ENCODE results near the gene NDUFS6. TPM values are rescaled to one million over a fixed set of nuclear protein-coding genes. Genes with fewer than 3 reads are reported as not detected.
"Not testable (repeated sequence)": the region's sequence is repeated elsewhere in the genome, so short reads cannot be mapped to it uniquely, and the experiment has no call there.

The NDUFS6 gene
- total and polyA plus RNA-seq, 4 donors: 18.0 to 67.9 (median 39.6) TPM

DNA sequence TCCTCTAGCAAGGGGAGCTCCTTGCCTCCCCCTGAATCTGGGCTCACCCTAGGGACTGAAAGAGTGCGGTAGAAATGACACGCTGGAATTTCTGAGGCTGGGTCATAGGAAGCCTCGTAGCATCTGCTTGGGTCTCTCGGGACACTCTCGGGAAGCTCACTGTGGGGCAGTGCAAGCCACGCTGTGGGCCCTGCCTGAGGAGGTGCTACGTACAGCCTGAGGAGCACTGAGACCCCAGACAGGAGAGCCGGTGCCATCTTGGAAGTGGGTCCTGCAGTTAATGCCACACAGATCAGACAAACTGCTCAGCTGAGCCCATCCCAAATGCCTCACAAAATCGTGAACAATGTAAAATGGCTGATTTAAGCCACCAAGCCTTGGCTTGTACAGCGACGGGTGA, 3.4 kb upstream of the NDUFS6 start:
- no peak for ATAC-seq (ENCODE audit: insufficient read depth, low FRiP score)
- no peak for DNase-seq
- 89 to 97% methylated on average over 11 of the region's 11 CpGs for WGBS, 2 donors
- Histone ChIP-seq H3K9ac (ENCODE audit: insufficient read depth in 1 of 2, low read length in 2 of 2) (no peak overlapping the region), H3K27me3 (ENCODE audit: control insufficient read depth in 3 of 3, insufficient read depth in 3 of 3, low read length in 2 of 3) (no peaks in the 10 kb centered on the region), H3K36me3 (ENCODE audit: control insufficient read depth in 4 of 4, insufficient read depth in 4 of 4, low read length in 4 of 4) (peaks cover 0 to 25% (median 11%) of the 10 kb centered on the region in 4 donors), H3K27ac (ENCODE audit: low read depth in 1 of 2, low read length in 1 of 2) (no peak overlapping the region), H3K4me3 (no peak overlapping the region), H3K4me1 (ENCODE audit: control insufficient read depth in 5 of 5, insufficient read depth in 5 of 5, low read length in 5 of 5) (peaks cover 3 to 23% (median 13%) of the 10 kb centered on the region in 5 donors), H3K9me3 (ENCODE audit: control insufficient read depth in 4 of 4, insufficient read depth in 3 of 4, low read length in 3 of 4) (peaks cover 0 to 2% (median under 1%) of the 10 kb centered on the region in 4 donors)
- TF ChIP-seq CTCF (IDR thresholded peaks at IDR 0.05; ENCODE audit: control extremely low read depth, extremely low read depth): no peak

DNA sequence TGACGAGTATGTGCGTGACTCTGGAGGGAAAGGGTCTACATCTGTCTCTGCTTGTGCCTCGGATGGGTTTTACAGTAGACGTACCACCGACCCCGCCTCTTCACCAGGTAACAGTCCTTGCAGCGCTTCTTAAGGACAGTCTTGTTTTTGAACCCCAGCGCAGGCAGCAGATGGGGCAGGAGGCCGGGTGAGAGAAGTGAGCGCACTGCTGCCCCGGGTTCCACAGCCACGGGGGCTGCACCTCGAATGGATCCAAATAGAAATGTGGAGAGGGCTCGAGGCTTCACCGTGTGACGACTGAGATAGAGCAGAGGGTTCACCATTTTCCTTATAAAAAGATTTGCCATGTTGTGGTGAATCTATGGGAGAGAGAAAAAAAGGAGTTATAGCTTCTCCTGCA, 2.6 kb upstream of the NDUFS6 start:
- not testable (repeated sequence) for H3K9me3 ChIP-seq (ENCODE audit: control insufficient read depth in 4 of 4, insufficient read depth in 3 of 4, low read length in 3 of 4); ATAC-seq (ENCODE audit: insufficient read depth, low FRiP score); DNase-seq; H3K27me3 ChIP-seq (ENCODE audit: control insufficient read depth in 3 of 3, insufficient read depth in 3 of 3, low read length in 2 of 3)
- Histone ChIP-seq H3K27ac (ENCODE audit: low read depth in 1 of 2, low read length in 1 of 2) (peak overlapping the region in 1 of 2 donors; percentile 76), H3K4me1 (ENCODE audit: control insufficient read depth in 5 of 5, insufficient read depth in 5 of 5, low read length in 5 of 5) (peaks cover 3 to 23% (median 13%) of the 10 kb centered on the region in 5 donors), H3K36me3 (ENCODE audit: control insufficient read depth in 4 of 4, insufficient read depth in 4 of 4, low read length in 4 of 4) (peaks cover under 1 to 29% (median 18%) of the 10 kb centered on the region in 4 donors), H3K9ac (ENCODE audit: insufficient read depth in 1 of 2, low read length in 2 of 2) (peak overlapping the region in 1 of 2 donors; percentile 51), H3K4me3 (peak overlapping the region; percentile 83)
- 90 to 94% methylated on average over 16 of the region's 16 CpGs for WGBS, 2 donors

DNA sequence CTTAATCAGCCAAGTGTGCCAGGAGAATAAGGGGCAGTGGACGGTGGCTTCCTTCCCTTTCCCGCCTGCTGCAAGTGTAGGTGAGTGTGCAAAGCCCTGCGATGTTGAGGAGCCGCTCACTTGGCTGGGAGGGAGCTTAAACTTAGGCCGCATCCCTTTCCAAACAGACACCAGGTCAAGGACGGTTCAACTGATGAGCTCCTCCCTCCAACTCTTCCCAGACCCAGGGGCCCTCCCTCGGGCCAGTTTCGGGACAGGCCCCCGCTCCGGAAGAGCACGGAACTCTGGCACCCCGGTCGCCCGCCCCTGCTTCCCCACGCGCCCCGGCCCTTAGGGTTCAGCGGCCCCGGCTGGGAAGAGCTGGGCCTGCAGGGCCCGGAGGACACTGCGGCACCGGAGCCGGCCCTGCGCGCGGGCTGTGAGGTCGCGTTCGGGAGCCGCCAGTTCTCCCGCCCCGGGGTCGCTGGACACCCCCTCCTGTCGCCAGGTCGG, 2.1 kb upstream of the NDUFS6 start:
- DNase-seq (peak in 1 of 3 donors; percentile 13), ATAC-seq (ENCODE audit: insufficient read depth, low FRiP score) (peak; percentile 12)
- no peaks in the 10 kb centered on the region for H3K27me3 ChIP-seq (ENCODE audit: control insufficient read depth in 3 of 3, insufficient read depth in 3 of 3, low read length in 2 of 3)
- H3K4me1 ChIP-seq (ENCODE audit: control insufficient read depth in 5 of 5, insufficient read depth in 5 of 5, low read length in 5 of 5): peaks cover 3 to 23% (median 13%) of the 10 kb centered on the region in 5 donors
- H3K9me3 ChIP-seq (ENCODE audit: control insufficient read depth in 4 of 4, insufficient read depth in 3 of 4, low read length in 3 of 4): peaks cover 0 to 2% (median 0%) of the 10 kb centered on the region in 4 donors
- no peak for TF ChIP-seq CTCF (IDR thresholded peaks at IDR 0.05; ENCODE audit: control extremely low read depth, extremely low read depth)
- H3K27ac ChIP-seq (ENCODE audit: low read depth in 1 of 2, low read length in 1 of 2): peak overlapping the region; percentile 76 to 79
- 0 to 1% methylated on average over 32 to 35 of the region's 35 CpGs for WGBS, 2 donors
- peak overlapping the region; percentile 83 for H3K4me3 ChIP-seq
- peak overlapping the region in 1 of 2 donors; percentile 51 for H3K9ac ChIP-seq (ENCODE audit: insufficient read depth in 1 of 2, low read length in 2 of 2)
- H3K36me3 ChIP-seq (ENCODE audit: control insufficient read depth in 4 of 4, insufficient read depth in 4 of 4, low read length in 4 of 4): peaks cover 3 to 34% (median 23%) of the 10 kb centered on the region in 4 donors

DNA sequence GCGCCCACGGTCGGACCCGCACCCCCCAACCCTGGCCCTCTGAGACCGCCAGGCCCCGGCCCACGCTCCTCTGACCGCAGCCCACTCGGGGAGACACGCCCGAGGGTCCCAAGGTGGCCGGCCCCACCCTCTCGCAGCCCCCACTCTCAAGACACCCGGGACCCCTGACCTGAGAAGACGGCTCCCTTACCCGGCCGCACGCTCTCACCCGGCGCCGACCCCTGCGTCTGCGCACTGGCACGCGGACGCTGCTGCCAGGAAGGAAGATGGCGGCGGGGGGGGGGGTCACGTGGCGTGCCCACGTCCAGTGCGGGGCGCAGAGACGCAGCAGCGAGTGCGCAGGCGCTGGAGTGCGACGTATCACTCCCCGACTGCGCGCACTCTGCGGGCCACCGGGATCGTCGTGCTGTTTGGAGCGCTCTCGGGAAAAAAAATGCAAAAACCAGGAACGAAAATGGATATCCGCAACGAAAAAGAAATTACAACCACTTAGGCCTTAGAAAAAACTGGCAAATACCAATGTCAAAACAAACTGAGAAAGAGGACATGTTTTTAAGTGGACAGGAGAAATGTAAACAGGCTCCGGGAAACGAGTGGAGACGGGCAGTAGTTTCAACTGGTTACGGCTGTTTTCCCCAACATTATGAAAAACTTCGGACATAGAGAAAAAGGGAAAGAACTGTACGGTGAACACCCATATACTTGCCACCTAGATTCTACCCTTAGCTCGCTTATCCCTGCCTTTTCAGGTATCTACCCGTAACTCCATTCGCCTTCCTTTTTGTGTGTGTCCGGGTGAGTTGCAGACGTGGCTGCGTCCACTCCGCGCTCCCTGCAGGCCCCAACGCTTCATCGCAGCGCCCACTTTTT, 1.4 kb upstream of the NDUFS6 start, which contains the start of gene MRPL36:
MRPL36 (minus strand) TSS at position 236 of the 870 bp plus-strand sequence. CDS start 902 bp downstream, outside the sequence.
- Histone ChIP-seq H3K4me1 (ENCODE audit: control insufficient read depth in 5 of 5, insufficient read depth in 5 of 5, low read length in 5 of 5) (peaks cover 3 to 23% (median 13%) of the 10 kb centered on the region in 5 donors), H3K9me3 (ENCODE audit: control insufficient read depth in 4 of 4, insufficient read depth in 3 of 4, low read length in 3 of 4) (peaks cover 0 to 2% (median 0%) of the 10 kb centered on the region in 4 donors), H3K27ac (ENCODE audit: low read depth in 1 of 2, low read length in 1 of 2) (peak within 1 kb of the TSS; percentile 89 to 91), H3K9ac (ENCODE audit: insufficient read depth in 1 of 2, low read length in 2 of 2) (peak within 1 kb of the TSS in 1 of 2 donors; percentile 51), H3K27me3 (ENCODE audit: control insufficient read depth in 3 of 3, insufficient read depth in 3 of 3, low read length in 2 of 3) (no peaks in the 10 kb centered on the region), H3K36me3 (ENCODE audit: control insufficient read depth in 4 of 4, insufficient read depth in 4 of 4, low read length in 4 of 4) (peaks cover 3 to 37% (median 26%) of the 10 kb centered on the region in 4 donors), H3K4me3 (peak within 1 kb of the TSS; percentile 93)
- no peak for TF ChIP-seq CTCF (IDR thresholded peaks at IDR 0.05; ENCODE audit: control extremely low read depth, extremely low read depth)
- peak; percentile 93 to 95 (median 94) for DNase-seq
- ATAC-seq (ENCODE audit: insufficient read depth, low FRiP score): peak; percentile 88
- 1 to 2% methylated on average over 58 to 68 of the region's 68 CpGs for WGBS, 2 donors
